Aorta (tissue), 5 donors: ENCODE measurements around the gene VASN. TPM values are rescaled to one million over a fixed set of nuclear protein-coding genes. Genes with fewer than 3 reads are reported as not detected.
"Not testable (repeated sequence)": the region's sequence is repeated elsewhere in the genome, so short reads cannot be mapped to it uniquely, and the experiment has no call there.

ENCODE experiments used
- ATAC-seq: fragments of 200-7000 bp; cut with Tn5 transposase; one replicate; pipeline ENCODE4 v1.9.1; 2022; ENCODE audit warnings: moderate library complexity; ENCODE audit not compliant: low FRiP score
- DNase-seq, 2 donors: peaks; one replicate each; pipeline ENCODE4 v3.0.0-alpha.2; 2020
- H3K27ac ChIP-seq, 2 donors: one replicate each; pipeline ENCODE4 v1.5.1; 2013; ENCODE audit warnings: low read length in 2 of 2, mild to moderate bottlenecking in 2 of 2, moderate library complexity in 2 of 2, control low read depth in 1 of 2, inconsistent platforms in 1 of 2, low read depth in 1 of 2
- H3K27me3 ChIP-seq, 2 donors: one replicate each; pipeline ENCODE4 v1.6.1; 2013; ENCODE audit warnings: control low read depth in 1 of 2, low read length in 1 of 2, mild to moderate bottlenecking in 1 of 2, moderate library complexity in 1 of 2; ENCODE audit not compliant: insufficient read depth in 2 of 2, control insufficient read depth in 1 of 2
- H3K36me3 ChIP-seq, 2 donors: one replicate each; pipeline ENCODE4 v1.6.1; 2013; ENCODE audit warnings: control low read depth in 1 of 2, low read length in 1 of 2, mild to moderate bottlenecking in 1 of 2; ENCODE audit not compliant: insufficient read depth in 2 of 2, control insufficient read depth in 1 of 2
- H3K4me1 ChIP-seq, 2 donors: one replicate each; pipeline ENCODE4 v1.6.1; 2013; ENCODE audit warnings: low read length in 2 of 2, control low read depth in 1 of 2, mild to moderate bottlenecking in 1 of 2, moderate library complexity in 1 of 2; ENCODE audit not compliant: insufficient read depth in 2 of 2, control insufficient read depth in 1 of 2
- H3K4me3 ChIP-seq, 2 donors: one replicate each; pipeline ENCODE4 v1.5.1; 2013; ENCODE audit warnings: low read length in 2 of 2, control low read depth in 1 of 2, mild to moderate bottlenecking in 1 of 2
- H3K9me3 ChIP-seq: one replicate; pipeline ENCODE4 v1.6.1; 2013; ENCODE audit warnings: mild to moderate bottlenecking, low read length; ENCODE audit not compliant: control insufficient read depth
- WGBS, 2 donors: extraction: QIAGEN DNeasy Blood & Tissue Kit; methylation state at CpG; one replicate each; pipeline ENCODE4 v1.1.7; 2013; 5-methylcytosine and 5-hydroxymethylcytosine counted together
- intact Hi-C, 2 donors: fragments of 100-400 bp; cut with DNase I; formaldehyde crosslinking; loops; one replicate each; pipeline versions ENCODE4 v1.14.2 to v1.15.0; 2022
- polyA plus RNA-seq, 2 donors: library from polyadenylated mRNA; stranded (reverse); fragments of 200-250 nt; gene quantifications; one replicate each; pipeline ENCODE4 v1.2.3, GENCODE V29; 2013
- total RNA-seq, 2 donors: library from RNA; stranded (reverse); fragmentation: NEBNext Ultra II Directional; extraction: Animal tissue kit (Norgen Biotek cat#: 25700); gene quantifications; one replicate each; pipeline ENCODE4 v1.2.1, GENCODE V29; 2021
- donor health status: healthy with polysubstance abuse.
- donor health status: Bipolar disorder and iron deficiency.
- donor health status: DM: no; HTN: no; CAD: no.
- donor health status: DM: no; HTN: no; CAD: no.
- donor health status: DM: yes; HTN: yes; CAD: no.

The VASN gene
- total and polyA plus RNA-seq, 4 donors = 21.7 to 120 (median 59.1) TPM

GRCh38 chr16:4333714-4334113 is 37.9 kb upstream of the VASN start:
- intact Hi-C loops = loop anchor here (2.0 to 10.0 kb wide), 3 partner anchors 73 to 359 kb away; no protein-coding TSS in a partner anchor
- not testable (repeated sequence) for H3K4me1 ChIP-seq, DNase-seq, H3K4me3 ChIP-seq, H3K9me3 ChIP-seq, H3K36me3 ChIP-seq, ATAC-seq, H3K27ac ChIP-seq, H3K27me3 ChIP-seq
- WGBS, 2 donors = 86 to 87% methylated on average over 9 of the region's 9 CpGs

- H3K4me3 ChIP-seq = no peak overlapping the region
- 83 to 85% methylated on average over 30 to 32 of the region's 32 CpGs for WGBS, 2 donors
- ATAC-seq (no peak), DNase-seq (peak in 1 of 2 donors; percentile 41)
- H3K36me3 ChIP-seq = no peaks in the 10 kb centered on the region
- H3K9me3 ChIP-seq = no peaks in the 10 kb centered on the region
- intact Hi-C loops = loop anchor here (5.0 to 10.0 kb wide), 2 partner anchors 133 to 360 kb away; no protein-coding TSS in a partner anchor
- H3K4me1 ChIP-seq = no peaks in the 10 kb centered on the region
- H3K27ac ChIP-seq = no peak overlapping the region
- H3K27me3 ChIP-seq = no peaks in the 10 kb centered on the region
Observed at GRCh38 chr16:4334724-4335495, 36.7 kb upstream of the VASN start.

GRCh38 chr16:4336701-4337539 is 34.7 kb upstream of the VASN start:
- Histone ChIP-seq H3K4me1 (no peaks in the 10 kb centered on the region), H3K36me3 (no peaks in the 10 kb centered on the region), H3K27me3 (no peaks in the 10 kb centered on the region), H3K4me3 (no peak overlapping the region), H3K27ac (no peak overlapping the region), H3K9me3 (no peaks in the 10 kb centered on the region)
- ATAC-seq = no peak
- intact Hi-C loops = loop anchor here in 1 of 2 donors (10.0 kb wide), 1 partner anchor 362 kb away; no protein-coding TSS in a partner anchor
- no peak for DNase-seq
- WGBS, 2 donors = 76 to 78% methylated on average over 38 to 41 of the region's 41 CpGs

GRCh38 chr16:4337540-4338088 is 34.0 kb upstream of the VASN start:
- Histone ChIP-seq H3K27me3 (no peaks in the 10 kb centered on the region), H3K27ac (no peak overlapping the region), H3K4me3 (no peak overlapping the region), H3K36me3 (no peaks in the 10 kb centered on the region), H3K9me3 (no peaks in the 10 kb centered on the region), H3K4me1 (no peaks in the 10 kb centered on the region)
- DNase-seq (peak in 1 of 2 donors; percentile 49), ATAC-seq (no peak)
- intact Hi-C loops = loop anchor here in 1 of 2 donors (10.0 kb wide), 1 partner anchor 363 kb away; no protein-coding TSS in a partner anchor
- 65 to 67% methylated on average over 12 of the region's 12 CpGs for WGBS, 2 donors

- Histone ChIP-seq H3K27ac (no peak overlapping the region), H3K4me1 (no peaks in the 10 kb centered on the region), H3K9me3 (no peaks in the 10 kb centered on the region), H3K36me3 (no peaks in the 10 kb centered on the region), H3K27me3 (no peaks in the 10 kb centered on the region), H3K4me3 (no peak overlapping the region)
- intact Hi-C loops = loop anchor here in 1 of 2 donors (10.0 kb wide), 1 partner anchor 363 kb away; no protein-coding TSS in a partner anchor
- WGBS, 2 donors = 59 to 67% methylated on average over 8 to 12 of the region's 12 CpGs
- ATAC-seq (no peak), DNase-seq (peak in 1 of 2 donors; percentile 46)
Observed at GRCh38 chr16:4338125-4338582, 33.5 kb upstream of the VASN start.

GRCh38 chr16:4338712-4339299 is 32.8 kb upstream of the VASN start:
- intact Hi-C loops = loop anchor here in 1 of 2 donors (10.0 kb wide), 1 partner anchor 364 kb away; no protein-coding TSS in a partner anchor
- Histone ChIP-seq H3K4me1 (no peaks in the 10 kb centered on the region), H3K9me3 (no peaks in the 10 kb centered on the region), H3K4me3 (no peak overlapping the region), H3K36me3 (no peaks in the 10 kb centered on the region), H3K27ac (no peak overlapping the region), H3K27me3 (no peaks in the 10 kb centered on the region)
- DNase-seq (peak in 1 of 2 donors; percentile 48), ATAC-seq (no peak)
- WGBS, 2 donors = 67 to 76% methylated on average over 8 to 10 of the region's 10 CpGs

- 65 to 67% methylated on average over 10 of the region's 10 CpGs for WGBS, 2 donors
- Histone ChIP-seq H3K27ac (no peak overlapping the region), H3K36me3 (no peaks in the 10 kb centered on the region), H3K4me3 (no peak overlapping the region), H3K4me1 (no peaks in the 10 kb centered on the region), H3K9me3 (no peaks in the 10 kb centered on the region), H3K27me3 (no peaks in the 10 kb centered on the region)
- DNase-seq (no peak), ATAC-seq (no peak)
- intact Hi-C loops = loop anchor here in 1 of 2 donors (10.0 kb wide), 1 partner anchor 365 kb away; no protein-coding TSS in a partner anchor
Observed at GRCh38 chr16:4339455-4339854, 32.2 kb upstream of the VASN start.

- intact Hi-C loops = loop anchor here in 1 of 2 donors (10.0 kb wide), 1 partner anchor 365 kb away; no protein-coding TSS in a partner anchor
- no peak overlapping the region for H3K27ac ChIP-seq
- WGBS, 2 donors = 30 to 39% methylated on average over 14 of the region's 14 CpGs
- H3K27me3 ChIP-seq = no peaks in the 10 kb centered on the region
- no peaks in the 10 kb centered on the region for H3K36me3 ChIP-seq
- no peaks in the 10 kb centered on the region for H3K4me1 ChIP-seq
- DNase-seq (peak in 1 of 2 donors; percentile 78), ATAC-seq (no peak)
- no peak overlapping the region for H3K4me3 ChIP-seq
- no peaks in the 10 kb centered on the region for H3K9me3 ChIP-seq
Observed at GRCh38 chr16:4339909-4340308, 31.7 kb upstream of the VASN start.
